IMR-90 (cell line): ENCODE data around the gene AKT2. TPM values are rescaled to one million over a fixed set of nuclear protein-coding genes. Genes with fewer than 3 reads are reported as not detected.
A peak's percentile ranks its signal among the peaks of the same experiment; 100 is the strongest.

ENCODE experiments used
- ATAC-seq: fragments of 200-7000 bp; cut with Tn5 transposase; 2 replicates; pipeline ENCODE4 v1.9.1; 2020; ENCODE audit warnings: low read depth, mild to moderate bottlenecking, moderate library complexity
- BruUV-seq: library from RNA; stranded (reverse); fragments of 400-500 nt; replicated peaks from 2 replicates; lab custom pipeline; 2021; lab: Mats Ljungman, UMichigan
- CTCF ChIA-PET: fragments of 300-600 bp; formaldehyde crosslinking; extraction: SDS; loops from one replicate; lab custom pipeline; 2021; ENCODE audit warnings: antibody characterized with exemption; lab: Yijun Ruan, JAX
- POLR2A ChIA-PET: fragments of 300-600 bp; sonication (Branson Sonifier 250); formaldehyde crosslinking; loops from one replicate; lab custom pipeline; 2022; ENCODE audit warnings: antibody characterized with exemption; ENCODE audit not compliant: unreplicated experiment; lab: Charles Lee
- DNase-seq: peaks from one replicate; pipeline ENCODE4 v3.0.0; 2013
- H2AFZ ChIP-seq: replicated peaks from 2 replicates; pipeline ENCODE3; 2013; ENCODE audit warnings: low read length, mild to moderate bottlenecking; ENCODE audit not compliant: poor library complexity
- H2AK5ac ChIP-seq: 2 replicates; pipeline ENCODE4 v1.6.1; 2013; ENCODE audit warnings: low read depth, low read length, inconsistent platforms
- H2AK9ac ChIP-seq: replicated peaks from 2 replicates; pipeline ENCODE3; 2013; ENCODE audit warnings: mild to moderate bottlenecking, low read depth, low read length, moderate library complexity; ENCODE audit not compliant: poor library complexity
- H2BK120ac ChIP-seq: 2 replicates; pipeline ENCODE4 v1.6.1; 2013; ENCODE audit warnings: low read depth, low read length, inconsistent platforms
- H2BK15ac ChIP-seq: 3 replicates; pipeline ENCODE4 v1.6.1; 2013; ENCODE audit warnings: low read depth, low read length, inconsistent platforms
- H2BK20ac ChIP-seq: 2 replicates; pipeline ENCODE4 v1.6.1; 2013; ENCODE audit warnings: low read depth, mild to moderate bottlenecking, inconsistent platforms, low read length, moderate library complexity
- H2BK5ac ChIP-seq: 2 replicates; pipeline ENCODE4 v1.6.1; 2013; ENCODE audit warnings: mild to moderate bottlenecking, low read depth, low read length, inconsistent platforms; ENCODE audit not compliant: poor library complexity, severe bottlenecking
- H3K14ac ChIP-seq: replicated peaks from 2 replicates; pipeline ENCODE4 v1.6.1; 2013; ENCODE audit warnings: low read depth, low read length, inconsistent platforms
- H3K18ac ChIP-seq: 2 replicates; pipeline ENCODE4 v1.6.1; 2013; ENCODE audit warnings: low read depth, low read length, control low read depth
- H3K23ac ChIP-seq: 2 replicates; pipeline ENCODE4 v1.6.1; 2013; ENCODE audit warnings: low read depth, low read length, inconsistent platforms
- H3K27ac ChIP-seq: 2 replicates; pipeline ENCODE4 v1.5.1; 2013; ENCODE audit warnings: mild to moderate bottlenecking, control low read depth, low read length; ENCODE audit not compliant: insufficient read depth
- H3K27me3 ChIP-seq: 2 replicates; pipeline ENCODE4 v1.6.1; 2013; ENCODE audit warnings: low read length; ENCODE audit not compliant: control insufficient read depth, insufficient read depth
- H3K36me3 ChIP-seq: 2 replicates; pipeline ENCODE4 v1.6.1; 2013; ENCODE audit warnings: low read length, mixed read lengths; ENCODE audit not compliant: control insufficient read depth, insufficient read depth
- H3K4ac ChIP-seq: 2 replicates; pipeline ENCODE4 v1.6.1; 2013; ENCODE audit warnings: low read depth, low read length, inconsistent platforms
- H3K4me1 ChIP-seq: 2 replicates; pipeline ENCODE4 v1.6.1; 2013; ENCODE audit warnings: low read length, mixed read lengths; ENCODE audit not compliant: control insufficient read depth, insufficient read depth
- H3K4me2 ChIP-seq: 2 replicates; pipeline ENCODE4 v1.6.1; 2013; ENCODE audit warnings: low read depth, mild to moderate bottlenecking, control low read depth, low read length, moderate library complexity
- H3K4me3 ChIP-seq: 2 replicates; pipeline ENCODE4 v1.5.1; 2013; ENCODE audit warnings: low read depth, mild to moderate bottlenecking, control low read depth, low read length, moderate library complexity; ENCODE audit not compliant: insufficient read depth
- H3K56ac ChIP-seq: 2 replicates; pipeline ENCODE4 v1.6.1; 2013; ENCODE audit warnings: low read length, inconsistent platforms; ENCODE audit not compliant: insufficient read depth; ENCODE audit errors: extremely low read depth
- H3K79me1 ChIP-seq, 2 experiments: 2 replicates each; pipeline ENCODE4 v1.6.1; 2013; ENCODE audit warnings: low read length in 2 of 2, inconsistent platforms in 1 of 2, low read depth in 1 of 2
- H3K9ac ChIP-seq: 2 replicates; pipeline ENCODE4 v1.6.1; 2013; ENCODE audit warnings: low read depth, low read length, control low read depth
- H3K9me1 ChIP-seq: 2 replicates; pipeline ENCODE4 v1.6.1; 2013; ENCODE audit warnings: low read length, inconsistent platforms; ENCODE audit not compliant: insufficient read depth
- H3K9me3 ChIP-seq: 2 replicates; pipeline ENCODE4 v1.6.1; 2013; ENCODE audit warnings: low read length; ENCODE audit not compliant: control insufficient read depth, insufficient read depth
- H4K20me1 ChIP-seq: 2 replicates; pipeline ENCODE4 v1.6.1; 2013; ENCODE audit warnings: low read length, inconsistent platforms; ENCODE audit not compliant: insufficient read depth
- H4K5ac ChIP-seq: 2 replicates; pipeline ENCODE4 v1.6.1; 2013; ENCODE audit warnings: mild to moderate bottlenecking, low read depth, low read length, control low read depth
- H4K8ac ChIP-seq, 2 experiments: 2 replicates each; pipeline ENCODE4 v1.6.1; 2013; ENCODE audit warnings: low read depth in 2 of 2, low read length in 2 of 2, control low read depth in 1 of 2, inconsistent platforms in 1 of 2
- H4K91ac ChIP-seq: 2 replicates; pipeline ENCODE4 v1.6.1; 2013; ENCODE audit warnings: low read depth, low read length, inconsistent platforms; ENCODE audit not compliant: insufficient read depth
- BHLHE40 ChIP-seq: fragments of 150-350 bp; IDR thresholded peaks from 2 replicates; pipeline ENCODE4 v1.6.1; 2016; ENCODE audit warnings: mild to moderate bottlenecking, low read depth, low read length
- CHD1 ChIP-seq: IDR thresholded peaks from 2 replicates; pipeline ENCODE4 v1.6.1; 2012; ENCODE audit warnings: low read depth, low read length, improper control_type of control experiment
- CTCF ChIP-seq: conservative IDR thresholded peaks from 2 replicates; pipeline ENCODE4 v1.5.1; 2012; ENCODE audit warnings: mild to moderate bottlenecking, low read depth, low read length, improper control_type of control experiment
- ELK1 ChIP-seq: fragments of 150-350 bp; IDR thresholded peaks from 2 replicates; pipeline ENCODE4 v1.6.1; 2016; ENCODE audit warnings: low read depth, mild to moderate bottlenecking, low read length, moderate library complexity, borderline replicate concordance
- MAFK ChIP-seq: IDR thresholded peaks from 2 replicates; pipeline ENCODE4 v1.6.1; 2012; ENCODE audit warnings: low read depth, low read length, improper control_type of control experiment
- MAZ ChIP-seq: IDR thresholded peaks from 2 replicates; pipeline ENCODE4 v1.6.1; 2012; ENCODE audit warnings: low read depth, mild to moderate bottlenecking, low read length, improper control_type of control experiment, moderate library complexity, borderline replicate concordance
- NFE2L2 ChIP-seq: fragments of 150-350 bp; IDR thresholded peaks from 2 replicates; pipeline ENCODE4 v1.6.1; 2016; ENCODE audit warnings: low read depth, mild to moderate bottlenecking, low read length
- POLR2A ChIP-seq: IDR thresholded peaks from 2 replicates; pipeline ENCODE4 v1.6.1; 2012; ENCODE audit warnings: mild to moderate bottlenecking, low read depth, low read length
- RCOR1 ChIP-seq: IDR thresholded peaks from 2 replicates; pipeline ENCODE4 v1.6.1; 2012; ENCODE audit warnings: mild to moderate bottlenecking, low read length, improper control_type of control experiment; ENCODE audit not compliant: insufficient replicate concordance
- RFX5 ChIP-seq: IDR thresholded peaks from 2 replicates; pipeline ENCODE4 v1.8.0; 2012; ENCODE audit warnings: low read depth, mild to moderate bottlenecking, low read length, moderate library complexity
- SMC3 ChIP-seq: fragments of 150-350 bp; IDR thresholded peaks from 2 replicates; pipeline ENCODE4 v1.6.1; 2016; ENCODE audit warnings: low read depth, mild to moderate bottlenecking, antibody characterized with exemption, low read length, moderate library complexity
- USF2 ChIP-seq: fragments of 150-350 bp; IDR thresholded peaks from 2 replicates; pipeline ENCODE4 v1.6.1; 2017; ENCODE audit warnings: mild to moderate bottlenecking, antibody characterized with exemption, low read length, low read depth
- WGBS, 2 experiments: methylation state at CpG; one replicate each; pipeline versions ENCODE4 v1.1.5 to v1.1.7; 2013; ENCODE audit warnings: missing lambda C conversion rate in 2 of 2; ENCODE audit not compliant: insufficient read length in 1 of 2; ENCODE audit errors: extremely low coverage in 2 of 2; 5-methylcytosine and 5-hydroxymethylcytosine counted together
- dilution Hi-C: fragments of 300-500 bp; cut with HindIII; formaldehyde crosslinking; loops from one replicate; pipeline ENCODE4 v1.14.3; 2018; ENCODE audit warnings: low sequenced_read_pairs; ENCODE audit not compliant: unreplicated experiment
- in situ Hi-C: fragments of 300-500 bp; cut with MboI; formaldehyde crosslinking; loops from 3 replicates; pipeline ENCODE4 v1.14.3; 2019; ENCODE audit warnings: low sequenced_read_pairs, inconsistent platforms, mixed read lengths
- intact Hi-C: fragments of 100-400 bp; cut with micrococcal nuclease; formaldehyde crosslinking; loops from 2 replicates; pipeline ENCODE4 v1.10.0; 2022
- polyA plus RNA-seq, 3 experiments: library from polyadenylated mRNA; depleted of rRNA; stranded (reverse); fragments of >200 nt; gene quantifications; 2 replicates each; pipeline ENCODE4 v1.2.3, GENCODE V29; 2012; ENCODE audit warnings: low replicate concordance in 1 of 3
- total RNA-seq: library from RNA; depleted of rRNA; stranded (reverse); fragments of >200 nt; gene quantifications from 2 replicates; pipeline ENCODE4 v1.2.3, GENCODE V29; 2012

The AKT2 gene
- total and polyA plus RNA-seq, 2 of the 4 experiments (the other 2 are of a cell fraction) = 61.5 to 104 TPM

GRCh38 chr19:40192758-40193586 is 92.2 kb downstream of the AKT2 start:
- H4K5ac ChIP-seq = no peak overlapping the region
- H3K9me1 ChIP-seq = peaks cover 6% of the 10 kb centered on the region
- no peak overlapping the region for H4K91ac ChIP-seq
- in situ Hi-C loops = no loop called here
- no peak overlapping the region; the same call in 1 of the 2 replicates for H3K4ac ChIP-seq
- H3K27me3 ChIP-seq = no peaks in the 10 kb centered on the region
- CTCF ChIA-PET = no interaction called here
- no peak overlapping the region for H2BK5ac ChIP-seq
- WGBS, 2 experiments = 84% methylated on average over 2 of the region's 5 CpGs; no CpG with 5 or more reads in 1 of the 2 experiments
- no peak overlapping the region for H3K56ac ChIP-seq
- H3K79me1 ChIP-seq = peaks cover 5 to 26% of the 10 kb centered on the region in 2 experiments
- ATAC-seq = no peak
- no peak for TF ChIP-seq MAZ
- TF ChIP-seq RCOR1 = no peak
- TF ChIP-seq SMC3 = no peak
- TF ChIP-seq POLR2A = no peak
- no peak for TF ChIP-seq CHD1
- no peak for TF ChIP-seq USF2
- no peak for TF ChIP-seq CTCF
- TF ChIP-seq BHLHE40 = no peak
- TF ChIP-seq MAFK = no peak
- no peak for TF ChIP-seq RFX5
- TF ChIP-seq NFE2L2 = no peak
- TF ChIP-seq ELK1 = no peak
- H4K8ac ChIP-seq = no peak overlapping the region
- H3K14ac ChIP-seq = no peak overlapping the region
- intact Hi-C loops = no loop called here
- no peaks in the 10 kb centered on the region for H4K20me1 ChIP-seq
- H2AFZ ChIP-seq = peak overlapping the region; percentile 26
- peak overlapping the region; percentile 49 for H3K4me2 ChIP-seq
- H2BK15ac ChIP-seq = no peak overlapping the region
- no peak overlapping the region for H3K9ac ChIP-seq
- no peak overlapping the region for H2BK120ac ChIP-seq
- H3K9me3 ChIP-seq = no peaks in the 10 kb centered on the region
- H3K4me3 ChIP-seq = no peak overlapping the region
- DNase-seq = no peak
- H3K36me3 ChIP-seq = no peaks in the 10 kb centered on the region; the same call in 1 of the 2 replicates
- peak overlapping the region; percentile 13; the same call in 1 of the 2 replicates for H3K23ac ChIP-seq
- no TSS peak for BruUV-seq
- H3K4me1 ChIP-seq = peaks cover 9% of the 10 kb centered on the region
- H2AK5ac ChIP-seq = peak overlapping the region; percentile 44; the same call in 1 of the 2 replicates
- POLR2A ChIA-PET = interaction anchor here (0.7 kb wide), 1 partner anchor 1617 kb away, joined by 3 read pairs; no protein-coding TSS in a partner anchor
- no peak overlapping the region for H2BK20ac ChIP-seq
- H3K27ac ChIP-seq = no peak overlapping the region
- H2AK9ac ChIP-seq = peak overlapping the region; percentile 48
- dilution Hi-C loops = no loop called here
- H3K18ac ChIP-seq = no peak overlapping the region
